Effector memory CD4-positive, alpha-beta T cell (primary cell): ENCODE measurements around the gene MAP4.

ENCODE experiments used
- DNase-seq, 3 donors: peaks; one replicate each; pipeline ENCODE4 v3.0.0-alpha.2; 2020
- H3K27ac ChIP-seq: 2 replicates; pipeline ENCODE4 v1.7.0; 2013; ENCODE audit warnings: mild to moderate bottlenecking, low read length, moderate library complexity; ENCODE audit not compliant: insufficient read depth, poor library complexity, severe bottlenecking
- H3K27me3 ChIP-seq: replicated peaks from 2 replicates; pipeline ENCODE4 v1.7.0; 2013; ENCODE audit warnings: mild to moderate bottlenecking, low read length; ENCODE audit not compliant: insufficient read depth, control insufficient read depth, poor library complexity, severe bottlenecking
- H3K36me3 ChIP-seq: 2 replicates; pipeline ENCODE4 v1.7.0; 2013; ENCODE audit warnings: mild to moderate bottlenecking, low read length, moderate library complexity; ENCODE audit not compliant: control insufficient read depth, insufficient read depth
- H3K4me1 ChIP-seq: 2 replicates; pipeline ENCODE4 v1.7.0; 2013; ENCODE audit warnings: low read length, mild to moderate bottlenecking; ENCODE audit not compliant: control insufficient read depth, insufficient read depth, poor library complexity, severe bottlenecking
- H3K4me3 ChIP-seq: 2 replicates; pipeline ENCODE4 v1.7.0; 2013; ENCODE audit warnings: low read length, low read depth, mild to moderate bottlenecking; ENCODE audit not compliant: insufficient read depth, poor library complexity, severe bottlenecking
- H3K9me3 ChIP-seq: 2 replicates; pipeline ENCODE4 v1.7.0; 2013; ENCODE audit warnings: mild to moderate bottlenecking, low read length, moderate library complexity; ENCODE audit not compliant: control insufficient read depth

The MAP4 gene

GRCh38 chr3:47856669-47857068 lies 159.5 kb downstream of the MAP4 start:
- H3K27ac ChIP-seq: no peak overlapping the region
- peaks cover 44% of the 10 kb centered on the region for H3K36me3 ChIP-seq
- no peaks in the 10 kb centered on the region for H3K27me3 ChIP-seq
- DNase-seq: no peak
- no peaks in the 10 kb centered on the region for H3K4me1 ChIP-seq
- H3K4me3 ChIP-seq: no peak overlapping the region
- no peaks in the 10 kb centered on the region for H3K9me3 ChIP-seq

- H3K36me3 ChIP-seq: peaks cover 50% of the 10 kb centered on the region
- H3K27ac ChIP-seq: no peak overlapping the region
- DNase-seq: no peak
- no peak overlapping the region for H3K4me3 ChIP-seq
- H3K4me1 ChIP-seq: no peaks in the 10 kb centered on the region
- H3K9me3 ChIP-seq: no peaks in the 10 kb centered on the region
- H3K27me3 ChIP-seq: no peaks in the 10 kb centered on the region
These were observed 160.5 kb downstream of the MAP4 start for GRCh38 chr3:47855461-47856383.

GRCh38 chr3:47854720-47855455 lies 161.3 kb downstream of the MAP4 start:
- H3K4me3 ChIP-seq: no peak overlapping the region
- H3K36me3 ChIP-seq: peaks cover 52% of the 10 kb centered on the region
- no peaks in the 10 kb centered on the region for H3K27me3 ChIP-seq
- H3K27ac ChIP-seq: no peak overlapping the region
- DNase-seq: no peak
- H3K9me3 ChIP-seq: no peaks in the 10 kb centered on the region
- no peaks in the 10 kb centered on the region for H3K4me1 ChIP-seq

GRCh38 chr3:47854267-47854666 lies 161.9 kb downstream of the MAP4 start:
- peaks cover 58% of the 10 kb centered on the region for H3K36me3 ChIP-seq
- H3K27ac ChIP-seq: no peak overlapping the region
- no peak overlapping the region for H3K4me3 ChIP-seq
- H3K9me3 ChIP-seq: no peaks in the 10 kb centered on the region
- H3K27me3 ChIP-seq: no peaks in the 10 kb centered on the region
- DNase-seq: no peak
- H3K4me1 ChIP-seq: no peaks in the 10 kb centered on the region

- no peak overlapping the region for H3K27ac ChIP-seq
- H3K36me3 ChIP-seq: peaks cover 71% of the 10 kb centered on the region
- H3K9me3 ChIP-seq: no peaks in the 10 kb centered on the region
- no peak for DNase-seq
- H3K27me3 ChIP-seq: no peaks in the 10 kb centered on the region
- no peaks in the 10 kb centered on the region for H3K4me1 ChIP-seq
- no peak overlapping the region for H3K4me3 ChIP-seq
These were observed 163.3 kb downstream of the MAP4 start for GRCh38 chr3:47852604-47853602.

GRCh38 chr3:47851888-47852603 lies 164.2 kb downstream of the MAP4 start:
- H3K4me1 ChIP-seq: no peaks in the 10 kb centered on the region
- H3K27me3 ChIP-seq: no peaks in the 10 kb centered on the region
- no peak overlapping the region for H3K4me3 ChIP-seq
- no peak overlapping the region for H3K27ac ChIP-seq
- DNase-seq: no peak
- peaks cover 74% of the 10 kb centered on the region for H3K36me3 ChIP-seq
- H3K9me3 ChIP-seq: no peaks in the 10 kb centered on the region

GRCh38 chr3:47850564-47851410 lies 165.4 kb downstream of the MAP4 start:
- H3K36me3 ChIP-seq: peaks cover 81% of the 10 kb centered on the region
- no peak overlapping the region for H3K27ac ChIP-seq
- H3K9me3 ChIP-seq: no peaks in the 10 kb centered on the region
- H3K4me1 ChIP-seq: no peaks in the 10 kb centered on the region
- no peak for DNase-seq
- no peaks in the 10 kb centered on the region for H3K27me3 ChIP-seq
- H3K4me3 ChIP-seq: no peak overlapping the region

GRCh38 chr3:47849699-47850563 lies 166.3 kb downstream of the MAP4 start:
- no peaks in the 10 kb centered on the region for H3K9me3 ChIP-seq
- no peak overlapping the region for H3K4me3 ChIP-seq
- DNase-seq: no peak
- H3K27me3 ChIP-seq: no peaks in the 10 kb centered on the region
- H3K36me3 ChIP-seq: peaks cover 77% of the 10 kb centered on the region
- no peaks in the 10 kb centered on the region for H3K4me1 ChIP-seq
- no peak overlapping the region for H3K27ac ChIP-seq
